HEK293T (cell line): Measurements from ENCODE around the gene DUSP8.

Source experiments
- ARNT ChIP-seq: fragments of 450-650 bp; IDR thresholded peaks from 2 replicates; pipeline ENCODE4 v1.6.1; 2017; ENCODE audit warnings: mild to moderate bottlenecking
- BHLHE40 ChIP-seq: fragments of 450-650 bp; IDR thresholded peaks from 2 replicates; pipeline ENCODE4 v1.6.1; 2016; ENCODE audit warnings: mild to moderate bottlenecking, moderate library complexity, borderline replicate concordance
- CTBP1 ChIP-seq: fragments of 450-650 bp; IDR thresholded peaks from 2 replicates; pipeline ENCODE4 v1.6.1; 2016; ENCODE audit warnings: borderline replicate concordance
- FOXA1 ChIP-seq: fragments of 450-650 bp; IDR thresholded peaks from 2 replicates; pipeline ENCODE4 v1.6.1; 2016; ENCODE audit warnings: mild to moderate bottlenecking
- FOXK2 ChIP-seq: fragments of 450-650 bp; IDR thresholded peaks from 2 replicates; pipeline ENCODE4 v1.6.1; 2016; ENCODE audit warnings: mild to moderate bottlenecking
- FOXM1 ChIP-seq: fragments of 450-650 bp; IDR thresholded peaks from 2 replicates; pipeline ENCODE4 v1.6.1; 2017; ENCODE audit warnings: mild to moderate bottlenecking, borderline replicate concordance
- HDGF ChIP-seq: fragments of 450-650 bp; IDR thresholded peaks from 2 replicates; pipeline ENCODE4 v1.6.1; 2017; ENCODE audit warnings: antibody characterized with exemption, borderline replicate concordance
- LEF1 ChIP-seq: fragments of 450-650 bp; IDR thresholded peaks from 2 replicates; pipeline ENCODE4 v1.6.1; 2017; ENCODE audit warnings: mild to moderate bottlenecking, borderline replicate concordance
- SP1 ChIP-seq: fragments of 450-650 bp; IDR thresholded peaks from 2 replicates; pipeline ENCODE4 v1.6.1; 2017
- SUZ12 ChIP-seq: fragments of 450-650 bp; IDR thresholded peaks from 2 replicates; pipeline ENCODE4 v1.6.1; 2016; ENCODE audit warnings: mild to moderate bottlenecking
- TARDBP ChIP-seq: fragments of 450-650 bp; IDR thresholded peaks from 2 replicates; pipeline ENCODE4 v1.6.1; 2016
- ZNF384 ChIP-seq: fragments of 450-650 bp; IDR thresholded peaks from 2 replicates; pipeline ENCODE4 v1.6.1; 2016

DNA sequence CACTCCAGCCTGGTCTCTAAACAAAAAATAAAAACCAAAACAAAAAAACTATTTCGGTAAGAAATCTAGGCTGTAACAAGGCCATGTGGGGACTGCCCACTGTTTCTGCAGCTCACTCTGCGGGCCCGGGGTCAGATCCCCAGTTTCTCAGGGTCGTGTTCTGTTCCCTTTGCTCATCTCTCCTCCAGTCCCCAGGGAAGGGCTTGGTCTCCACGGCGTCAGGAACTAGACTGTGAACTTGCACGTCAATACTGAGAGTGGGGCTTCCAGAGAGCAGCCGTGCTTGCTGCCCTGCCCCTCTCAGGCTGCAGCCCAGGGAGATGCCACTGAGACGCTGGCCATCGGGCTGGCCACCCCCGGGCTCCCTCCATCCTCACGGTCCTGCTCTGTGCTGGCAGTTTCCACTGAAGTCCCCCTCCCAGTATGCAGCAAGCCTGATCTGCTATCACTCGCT is 51.8 kb downstream of the DUSP8 start:
- TF ChIP-seq BHLHE40 (no peak), CTBP1 (no peak), LEF1 (no peak), SUZ12 (no peak), ARNT (no peak), HDGF (no peak), FOXK2 (no peak), FOXA1 (no peak), TARDBP (no peak), ZNF384 (no peak), FOXM1 (no peak), SP1 (no peak)
